Astrocyte (in vitro differentiated cells and primary cell): Measurements from ENCODE around the gene MADCAM1.

Experiments
- CTCF ChIP-seq: IDR thresholded peaks from 2 replicates; pipeline ENCODE4 v1.5.1; 2011; ENCODE audit warnings: low read depth, mild to moderate bottlenecking, inconsistent platforms, low read length, moderate library complexity; ENCODE audit not compliant: insufficient read depth
- EZH2 ChIP-seq: IDR thresholded peaks from 2 replicates; pipeline ENCODE4 v1.6.1; 2012; ENCODE audit warnings: mild to moderate bottlenecking, low read length, inconsistent platforms; ENCODE audit not compliant: insufficient read depth

- no peak for TF ChIP-seq EZH2
- TF ChIP-seq CTCF, result no peak
Observed at GRCh38 chr19:457636-458035, 38.6 kb upstream of the MADCAM1 start.
